HEK293 (cell line): ENCODE results near the gene STIM2.

Source experiments
- CTCF ChIA-PET: fragments of 350-600 bp; formaldehyde crosslinking; extraction: SDS; loops from one replicate; lab custom pipeline; 2021; ENCODE audit warnings: antibody characterized with exemption; lab: Yijun Ruan, JAX
- POLR2A ChIA-PET: fragments of 300-600 bp; formaldehyde crosslinking; extraction: SDS; loops from one replicate; lab custom pipeline; 2020; ENCODE audit warnings: antibody characterized with exemption, inconsistent platforms; lab: Yijun Ruan, JAX
- H3K27ac ChIP-seq: fragments of 200-500 bp; sonication (Bioruptor generic); 2 replicates; pipeline ENCODE4 v1.5.1; 2014; ENCODE audit warnings: low read depth, low read length, control low read depth, inconsistent platforms; ENCODE audit errors: extremely low read depth
- H3K36me3 ChIP-seq, 2 experiments: fragments of 200-500 bp in 1 of 2; sonication (Bioruptor generic) in 1 of 2; 1 replicate in 1 of 2; 2 replicates in 1 of 2; pipeline ENCODE4 v1.5.1; 2014 to 2017; ENCODE audit warnings: inconsistent platforms in 2 of 2, low read length in 2 of 2; ENCODE audit not compliant: control insufficient read depth in 2 of 2, insufficient read depth in 1 of 2
- H3K4me1 ChIP-seq: fragments of 200-500 bp; sonication (Bioruptor generic); 2 replicates; pipeline ENCODE4 v1.5.1; 2014; ENCODE audit warnings: mild to moderate bottlenecking, low read length, inconsistent platforms; ENCODE audit not compliant: control insufficient read depth, insufficient read depth
- H3K4me3 ChIP-seq: 2 replicates; pipeline ENCODE4 v1.5.1; 2011; ENCODE audit warnings: low read depth, mild to moderate bottlenecking, control low read depth, low read length, moderate library complexity
- H3K9me3 ChIP-seq: fragments of 200-500 bp; sonication (Bioruptor generic); 2 replicates; pipeline ENCODE4 v1.5.1; 2014; ENCODE audit warnings: low read depth, low read length, inconsistent platforms; ENCODE audit not compliant: control insufficient read depth, insufficient read depth
- KLF9 ChIP-seq: fragments of 450-650 bp; formaldehyde crosslinking; IDR thresholded peaks from 2 replicates; pipeline ENCODE4 v1.5.1; 2016; ENCODE audit warnings: missing biosample characterization, missing genetic modification characterization, low read depth
- SP2 ChIP-seq: fragments of 450-650 bp; formaldehyde crosslinking; IDR thresholded peaks from 2 replicates; pipeline ENCODE4 v1.5.1; 2016; ENCODE audit warnings: missing biosample characterization, missing genetic modification characterization
- ZNF112 ChIP-seq: fragments of 450-650 bp; formaldehyde crosslinking; IDR thresholded peaks from 2 replicates; pipeline ENCODE4 v1.5.0; 2017; ENCODE audit warnings: missing biosample characterization, missing genetic modification characterization
- ZNF202 ChIP-seq: fragments of 450-650 bp; formaldehyde crosslinking; IDR thresholded peaks from 2 replicates; pipeline ENCODE4 v1.5.1; 2016; ENCODE audit warnings: missing biosample characterization, missing genetic modification characterization, borderline replicate concordance
- ZNF341 ChIP-seq: fragments of 450-650 bp; formaldehyde crosslinking; IDR thresholded peaks from 2 replicates; pipeline ENCODE4; 2016; ENCODE audit warnings: low read depth, missing biosample characterization, missing genetic modification characterization
- ZNF48 ChIP-seq: fragments of 450-650 bp; formaldehyde crosslinking; IDR thresholded peaks from 2 replicates; pipeline ENCODE4 v1.5.1; 2016; ENCODE audit warnings: missing biosample characterization, missing genetic modification characterization
- TF ChIP-seq, protein P1 (sequence below): fragments of 450-650 bp; formaldehyde crosslinking; IDR thresholded peaks from 2 replicates; pipeline ENCODE4 v1.5.1; 2016; ENCODE audit warnings: missing biosample characterization, missing genetic modification characterization
- TF ChIP-seq, protein P2 (sequence below): fragments of 450-650 bp; formaldehyde crosslinking; optimal IDR thresholded peaks from 2 replicates; pipeline ENCODE3; 2016; ENCODE audit warnings: missing biosample characterization, mild to moderate bottlenecking, missing genetic modification characterization
- TF ChIP-seq, protein P3 (sequence below): fragments of 450-650 bp; formaldehyde crosslinking; IDR thresholded peaks from 2 replicates; pipeline ENCODE4; 2016; ENCODE audit warnings: missing biosample characterization, missing genetic modification characterization
- TF ChIP-seq, protein P4 (sequence below): fragments of 450-650 bp; formaldehyde crosslinking; IDR thresholded peaks from 2 replicates; pipeline ENCODE4 v1.5.1; 2016; ENCODE audit warnings: missing biosample characterization, missing genetic modification characterization
- TF ChIP-seq, protein P5 (sequence below): fragments of 450-650 bp; formaldehyde crosslinking; IDR thresholded peaks from 2 replicates; pipeline ENCODE4 v1.5.1; 2016; ENCODE audit warnings: missing biosample characterization, missing genetic modification characterization, low read depth
- TF ChIP-seq, protein P6 (sequence below): fragments of 450-650 bp; formaldehyde crosslinking; IDR thresholded peaks from 2 replicates; pipeline ENCODE4 v1.5.1; 2016; ENCODE audit warnings: missing biosample characterization, missing genetic modification characterization
- TF ChIP-seq, protein P7 (sequence below): fragments of 450-650 bp; formaldehyde crosslinking; IDR thresholded peaks from 2 replicates; pipeline ENCODE4 v1.5.1; 2017; ENCODE audit warnings: missing biosample characterization, missing genetic modification characterization
- TF ChIP-seq, protein P8 (sequence below): fragments of 450-650 bp; formaldehyde crosslinking; IDR thresholded peaks from 2 replicates; pipeline ENCODE4 v1.5.0; 2017; ENCODE audit warnings: missing biosample characterization, missing genetic modification characterization, borderline replicate concordance
- TF ChIP-seq, protein P9 (sequence below): fragments of 450-650 bp; formaldehyde crosslinking; IDR thresholded peaks from 2 replicates; pipeline ENCODE4 v1.5.1; 2016; ENCODE audit warnings: missing biosample characterization, missing genetic modification characterization

STIM2 gene

DNA sequence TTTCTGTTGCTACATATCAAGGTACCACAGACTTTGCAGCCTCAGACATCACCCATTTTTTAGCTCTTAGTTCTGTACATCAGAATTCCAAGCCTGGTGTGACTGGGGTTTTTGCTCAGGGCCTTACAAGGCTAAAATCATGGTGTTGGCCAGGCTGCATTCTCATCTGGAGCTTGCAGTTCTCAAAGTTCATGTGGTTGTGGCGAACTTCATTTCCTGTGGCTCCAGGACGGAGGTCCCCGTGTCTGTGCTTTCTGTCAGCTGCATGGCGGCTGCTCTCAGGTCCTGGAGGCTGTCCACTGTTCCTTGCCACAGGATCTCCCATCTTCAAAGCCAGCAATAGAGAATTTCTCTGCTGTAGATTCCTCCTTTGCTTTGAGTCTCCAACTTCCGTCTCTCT, 157.4 kb downstream of the STIM2 start (continued):
- TF ChIP-seq, protein P1, sequence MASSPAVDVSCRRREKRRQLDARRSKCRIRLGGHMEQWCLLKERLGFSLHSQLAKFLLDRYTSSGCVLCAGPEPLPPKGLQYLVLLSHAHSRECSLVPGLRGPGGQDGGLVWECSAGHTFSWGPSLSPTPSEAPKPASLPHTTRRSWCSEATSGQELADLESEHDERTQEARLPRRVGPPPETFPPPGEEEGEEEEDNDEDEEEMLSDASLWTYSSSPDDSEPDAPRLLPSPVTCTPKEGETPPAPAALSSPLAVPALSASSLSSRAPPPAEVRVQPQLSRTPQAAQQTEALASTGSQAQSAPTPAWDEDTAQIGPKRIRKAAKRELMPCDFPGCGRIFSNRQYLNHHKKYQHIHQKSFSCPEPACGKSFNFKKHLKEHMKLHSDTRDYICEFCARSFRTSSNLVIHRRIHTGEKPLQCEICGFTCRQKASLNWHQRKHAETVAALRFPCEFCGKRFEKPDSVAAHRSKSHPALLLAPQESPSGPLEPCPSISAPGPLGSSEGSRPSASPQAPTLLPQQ = no peak
- TF ChIP-seq ZNF48 (tag by site-specific recombination) = no peak
- TF ChIP-seq, protein P2, sequence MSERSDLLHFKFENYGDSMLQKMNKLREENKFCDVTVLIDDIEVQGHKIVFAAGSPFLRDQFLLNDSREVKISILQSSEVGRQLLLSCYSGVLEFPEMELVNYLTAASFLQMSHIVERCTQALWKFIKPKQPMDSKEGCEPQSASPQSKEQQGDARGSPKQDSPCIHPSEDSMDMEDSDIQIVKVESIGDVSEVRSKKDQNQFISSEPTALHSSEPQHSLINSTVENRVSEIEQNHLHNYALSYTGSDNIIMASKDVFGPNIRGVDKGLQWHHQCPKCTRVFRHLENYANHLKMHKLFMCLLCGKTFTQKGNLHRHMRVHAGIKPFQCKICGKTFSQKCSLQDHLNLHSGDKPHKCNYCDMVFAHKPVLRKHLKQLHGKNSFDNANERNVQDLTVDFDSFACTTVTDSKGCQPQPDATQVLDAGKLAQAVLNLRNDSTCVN (tag by site-specific recombination) = no peak
- TF ChIP-seq, protein P3, sequence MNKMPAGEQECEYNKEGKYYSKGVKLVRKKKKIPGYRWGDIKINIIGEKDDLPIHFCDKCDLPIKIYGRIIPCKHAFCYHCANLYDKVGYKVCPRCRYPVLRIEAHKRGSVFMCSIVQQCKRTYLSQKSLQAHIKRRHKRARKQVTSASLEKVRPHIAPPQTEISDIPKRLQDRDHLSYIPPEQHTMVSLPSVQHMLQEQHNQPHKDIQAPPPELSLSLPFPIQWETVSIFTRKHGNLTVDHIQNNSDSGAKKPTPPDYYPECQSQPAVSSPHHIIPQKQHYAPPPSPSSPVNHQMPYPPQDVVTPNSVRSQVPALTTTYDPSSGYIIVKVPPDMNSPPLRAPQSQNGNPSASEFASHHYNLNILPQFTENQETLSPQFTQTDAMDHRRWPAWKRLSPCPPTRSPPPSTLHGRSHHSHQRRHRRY (tag by site-specific recombination) = no peak
- TF ChIP-seq, protein P4, sequence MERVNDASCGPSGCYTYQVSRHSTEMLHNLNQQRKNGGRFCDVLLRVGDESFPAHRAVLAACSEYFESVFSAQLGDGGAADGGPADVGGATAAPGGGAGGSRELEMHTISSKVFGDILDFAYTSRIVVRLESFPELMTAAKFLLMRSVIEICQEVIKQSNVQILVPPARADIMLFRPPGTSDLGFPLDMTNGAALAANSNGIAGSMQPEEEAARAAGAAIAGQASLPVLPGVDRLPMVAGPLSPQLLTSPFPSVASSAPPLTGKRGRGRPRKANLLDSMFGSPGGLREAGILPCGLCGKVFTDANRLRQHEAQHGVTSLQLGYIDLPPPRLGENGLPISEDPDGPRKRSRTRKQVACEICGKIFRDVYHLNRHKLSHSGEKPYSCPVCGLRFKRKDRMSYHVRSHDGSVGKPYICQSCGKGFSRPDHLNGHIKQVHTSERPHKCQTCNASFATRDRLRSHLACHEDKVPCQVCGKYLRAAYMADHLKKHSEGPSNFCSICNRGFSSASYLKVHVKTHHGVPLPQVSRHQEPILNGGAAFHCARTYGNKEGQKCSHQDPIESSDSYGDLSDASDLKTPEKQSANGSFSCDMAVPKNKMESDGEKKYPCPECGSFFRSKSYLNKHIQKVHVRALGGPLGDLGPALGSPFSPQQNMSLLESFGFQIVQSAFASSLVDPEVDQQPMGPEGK (tag by site-specific recombination) = no peak
- no peak for TF ChIP-seq ZNF202 (tag by site-specific recombination)
- TF ChIP-seq, protein P5, sequence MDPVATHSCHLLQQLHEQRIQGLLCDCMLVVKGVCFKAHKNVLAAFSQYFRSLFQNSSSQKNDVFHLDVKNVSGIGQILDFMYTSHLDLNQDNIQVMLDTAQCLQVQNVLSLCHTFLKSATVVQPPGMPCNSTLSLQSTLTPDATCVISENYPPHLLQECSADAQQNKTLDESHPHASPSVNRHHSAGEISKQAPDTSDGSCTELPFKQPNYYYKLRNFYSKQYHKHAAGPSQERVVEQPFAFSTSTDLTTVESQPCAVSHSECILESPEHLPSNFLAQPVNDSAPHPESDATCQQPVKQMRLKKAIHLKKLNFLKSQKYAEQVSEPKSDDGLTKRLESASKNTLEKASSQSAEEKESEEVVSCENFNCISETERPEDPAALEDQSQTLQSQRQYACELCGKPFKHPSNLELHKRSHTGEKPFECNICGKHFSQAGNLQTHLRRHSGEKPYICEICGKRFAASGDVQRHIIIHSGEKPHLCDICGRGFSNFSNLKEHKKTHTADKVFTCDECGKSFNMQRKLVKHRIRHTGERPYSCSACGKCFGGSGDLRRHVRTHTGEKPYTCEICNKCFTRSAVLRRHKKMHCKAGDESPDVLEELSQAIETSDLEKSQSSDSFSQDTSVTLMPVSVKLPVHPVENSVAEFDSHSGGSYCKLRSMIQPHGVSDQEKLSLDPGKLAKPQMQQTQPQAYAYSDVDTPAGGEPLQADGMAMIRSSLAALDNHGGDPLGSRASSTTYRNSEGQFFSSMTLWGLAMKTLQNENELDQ (tag by site-specific recombination) = no peak
- no peak for TF ChIP-seq ZNF112 (tag by site-specific recombination)
- TF ChIP-seq, protein P6, sequence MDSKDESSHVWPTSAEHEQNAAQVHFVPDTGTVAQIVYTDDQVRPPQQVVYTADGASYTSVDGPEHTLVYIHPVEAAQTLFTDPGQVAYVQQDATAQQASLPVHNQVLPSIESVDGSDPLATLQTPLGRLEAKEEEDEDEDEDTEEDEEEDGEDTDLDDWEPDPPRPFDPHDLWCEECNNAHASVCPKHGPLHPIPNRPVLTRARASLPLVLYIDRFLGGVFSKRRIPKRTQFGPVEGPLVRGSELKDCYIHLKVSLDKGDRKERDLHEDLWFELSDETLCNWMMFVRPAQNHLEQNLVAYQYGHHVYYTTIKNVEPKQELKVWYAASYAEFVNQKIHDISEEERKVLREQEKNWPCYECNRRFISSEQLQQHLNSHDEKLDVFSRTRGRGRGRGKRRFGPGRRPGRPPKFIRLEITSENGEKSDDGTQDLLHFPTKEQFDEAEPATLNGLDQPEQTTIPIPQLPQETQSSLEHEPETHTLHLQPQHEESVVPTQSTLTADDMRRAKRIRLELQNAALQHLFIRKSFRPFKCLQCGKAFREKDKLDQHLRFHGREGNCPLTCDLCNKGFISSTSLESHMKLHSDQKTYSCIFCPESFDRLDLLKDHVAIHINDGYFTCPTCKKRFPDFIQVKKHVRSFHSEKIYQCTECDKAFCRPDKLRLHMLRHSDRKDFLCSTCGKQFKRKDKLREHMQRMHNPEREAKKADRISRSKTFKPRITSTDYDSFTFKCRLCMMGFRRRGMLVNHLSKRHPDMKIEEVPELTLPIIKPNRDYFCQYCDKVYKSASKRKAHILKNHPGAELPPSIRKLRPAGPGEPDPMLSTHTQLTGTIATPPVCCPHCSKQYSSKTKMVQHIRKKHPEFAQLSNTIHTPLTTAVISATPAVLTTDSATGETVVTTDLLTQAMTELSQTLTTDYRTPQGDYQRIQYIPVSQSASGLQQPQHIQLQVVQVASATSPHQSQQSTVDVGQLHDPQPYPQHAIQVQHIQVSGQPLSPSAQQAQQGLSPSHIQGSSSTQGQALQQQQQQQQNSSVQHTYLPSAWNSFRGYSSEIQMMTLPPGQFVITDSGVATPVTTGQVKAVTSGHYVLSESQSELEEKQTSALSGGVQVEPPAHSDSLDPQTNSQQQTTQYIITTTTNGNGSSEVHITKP (tag by site-specific recombination) = no peak

DNA sequence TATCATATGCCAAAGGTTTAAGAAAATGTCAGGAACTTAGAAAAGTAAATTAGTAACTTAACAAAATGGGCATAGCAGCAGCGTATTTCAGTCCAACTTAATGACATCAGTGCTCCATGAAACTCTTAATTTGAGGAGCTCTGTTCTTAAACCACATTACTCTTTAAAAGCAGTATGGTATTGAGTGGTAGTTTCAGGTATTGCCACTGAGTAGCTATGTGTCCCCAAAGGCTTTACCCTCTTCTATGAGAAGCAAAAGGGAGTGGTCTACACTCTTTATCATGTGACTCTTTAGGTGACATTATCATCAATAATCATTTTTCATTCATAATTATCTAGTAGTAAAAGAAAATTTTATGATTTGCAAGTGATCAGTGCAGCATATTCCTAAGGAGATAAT, 158.3 kb downstream of the STIM2 start:
- Histone ChIP-seq H3K27ac (no peak overlapping the region), H3K4me1 (no peaks in the 10 kb centered on the region), H3K36me3 (peaks cover 0 to 31% of the 10 kb centered on the region in 2 experiments; a peak in 1 of 3 replicates), H3K9me3 (no peaks in the 10 kb centered on the region), H3K4me3 (no peak overlapping the region)
- ChIA-PET CTCF (interaction anchor here (0.6 kb wide), 1 partner anchor 349 kb away, joined by 3 read pairs; no protein-coding TSS in a partner anchor), POLR2A (no interaction called here)
- TF ChIP-seq, protein P7, sequence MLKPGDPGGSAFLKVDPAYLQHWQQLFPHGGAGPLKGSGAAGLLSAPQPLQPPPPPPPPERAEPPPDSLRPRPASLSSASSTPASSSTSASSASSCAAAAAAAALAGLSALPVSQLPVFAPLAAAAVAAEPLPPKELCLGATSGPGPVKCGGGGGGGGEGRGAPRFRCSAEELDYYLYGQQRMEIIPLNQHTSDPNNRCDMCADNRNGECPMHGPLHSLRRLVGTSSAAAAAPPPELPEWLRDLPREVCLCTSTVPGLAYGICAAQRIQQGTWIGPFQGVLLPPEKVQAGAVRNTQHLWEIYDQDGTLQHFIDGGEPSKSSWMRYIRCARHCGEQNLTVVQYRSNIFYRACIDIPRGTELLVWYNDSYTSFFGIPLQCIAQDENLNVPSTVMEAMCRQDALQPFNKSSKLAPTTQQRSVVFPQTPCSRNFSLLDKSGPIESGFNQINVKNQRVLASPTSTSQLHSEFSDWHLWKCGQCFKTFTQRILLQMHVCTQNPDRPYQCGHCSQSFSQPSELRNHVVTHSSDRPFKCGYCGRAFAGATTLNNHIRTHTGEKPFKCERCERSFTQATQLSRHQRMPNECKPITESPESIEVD (tag by site-specific recombination) = no peak
- TF ChIP-seq, protein P8, sequence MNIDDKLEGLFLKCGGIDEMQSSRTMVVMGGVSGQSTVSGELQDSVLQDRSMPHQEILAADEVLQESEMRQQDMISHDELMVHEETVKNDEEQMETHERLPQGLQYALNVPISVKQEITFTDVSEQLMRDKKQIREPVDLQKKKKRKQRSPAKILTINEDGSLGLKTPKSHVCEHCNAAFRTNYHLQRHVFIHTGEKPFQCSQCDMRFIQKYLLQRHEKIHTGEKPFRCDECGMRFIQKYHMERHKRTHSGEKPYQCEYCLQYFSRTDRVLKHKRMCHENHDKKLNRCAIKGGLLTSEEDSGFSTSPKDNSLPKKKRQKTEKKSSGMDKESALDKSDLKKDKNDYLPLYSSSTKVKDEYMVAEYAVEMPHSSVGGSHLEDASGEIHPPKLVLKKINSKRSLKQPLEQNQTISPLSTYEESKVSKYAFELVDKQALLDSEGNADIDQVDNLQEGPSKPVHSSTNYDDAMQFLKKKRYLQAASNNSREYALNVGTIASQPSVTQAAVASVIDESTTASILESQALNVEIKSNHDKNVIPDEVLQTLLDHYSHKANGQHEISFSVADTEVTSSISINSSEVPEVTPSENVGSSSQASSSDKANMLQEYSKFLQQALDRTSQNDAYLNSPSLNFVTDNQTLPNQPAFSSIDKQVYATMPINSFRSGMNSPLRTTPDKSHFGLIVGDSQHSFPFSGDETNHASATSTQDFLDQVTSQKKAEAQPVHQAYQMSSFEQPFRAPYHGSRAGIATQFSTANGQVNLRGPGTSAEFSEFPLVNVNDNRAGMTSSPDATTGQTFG = no peak
- TF ChIP-seq SP2 (tag by site-specific recombination) (no peak), ZNF341 (no peak), KLF9 (tag by site-specific recombination) (no peak)
- TF ChIP-seq, protein P9, sequence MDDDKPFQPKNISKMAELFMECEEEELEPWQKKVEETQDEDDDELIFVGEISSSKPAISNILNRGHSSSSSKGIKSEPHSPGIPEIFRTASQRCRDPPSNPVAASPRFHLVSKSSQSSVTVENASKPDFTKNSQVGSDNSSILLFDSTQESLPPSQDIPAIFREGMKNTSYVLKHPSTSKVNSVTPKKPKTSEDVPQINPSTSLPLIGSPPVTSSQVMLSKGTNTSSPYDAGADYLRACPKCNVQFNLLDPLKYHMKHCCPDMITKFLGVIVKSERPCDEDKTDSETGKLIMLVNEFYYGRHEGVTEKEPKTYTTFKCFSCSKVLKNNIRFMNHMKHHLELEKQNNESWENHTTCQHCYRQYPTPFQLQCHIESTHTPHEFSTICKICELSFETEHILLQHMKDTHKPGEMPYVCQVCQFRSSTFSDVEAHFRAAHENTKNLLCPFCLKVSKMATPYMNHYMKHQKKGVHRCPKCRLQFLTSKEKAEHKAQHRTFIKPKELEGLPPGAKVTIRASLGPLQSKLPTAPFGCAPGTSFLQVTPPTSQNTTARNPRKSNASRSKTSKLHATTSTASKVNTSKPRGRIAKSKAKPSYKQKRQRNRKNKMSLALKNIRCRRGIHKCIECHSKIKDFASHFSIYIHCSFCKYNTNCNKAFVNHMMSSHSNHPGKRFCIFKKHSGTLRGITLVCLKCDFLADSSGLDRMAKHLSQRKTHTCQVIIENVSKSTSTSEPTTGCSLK (tag by site-specific recombination) = no peak
